Testis (tissue), 2 donors: ENCODE results near the gene EDA.

Source experiments
- POLR2A ChIP-seq: fragments of 450-650 bp; IDR thresholded peaks from one replicate; pipeline ENCODE4 v1.6.1; 2017; ENCODE audit warnings: antibody characterized with exemption, mild to moderate bottlenecking, moderate library complexity
- TF ChIP-seq, protein P1 (sequence below), 3 experiments: fragments of 450-650 bp in 2 of 3; fragments of 200-600 bp in 1 of 3; sonication (generic) in 1 of 3; IDR thresholded peaks; one replicate each; pipeline ENCODE4 v1.5.1; 2016 to 2019; ENCODE audit warnings: antibody characterized with exemption in 3 of 3, mild to moderate bottlenecking in 2 of 3, moderate library complexity in 1 of 3

DNA sequence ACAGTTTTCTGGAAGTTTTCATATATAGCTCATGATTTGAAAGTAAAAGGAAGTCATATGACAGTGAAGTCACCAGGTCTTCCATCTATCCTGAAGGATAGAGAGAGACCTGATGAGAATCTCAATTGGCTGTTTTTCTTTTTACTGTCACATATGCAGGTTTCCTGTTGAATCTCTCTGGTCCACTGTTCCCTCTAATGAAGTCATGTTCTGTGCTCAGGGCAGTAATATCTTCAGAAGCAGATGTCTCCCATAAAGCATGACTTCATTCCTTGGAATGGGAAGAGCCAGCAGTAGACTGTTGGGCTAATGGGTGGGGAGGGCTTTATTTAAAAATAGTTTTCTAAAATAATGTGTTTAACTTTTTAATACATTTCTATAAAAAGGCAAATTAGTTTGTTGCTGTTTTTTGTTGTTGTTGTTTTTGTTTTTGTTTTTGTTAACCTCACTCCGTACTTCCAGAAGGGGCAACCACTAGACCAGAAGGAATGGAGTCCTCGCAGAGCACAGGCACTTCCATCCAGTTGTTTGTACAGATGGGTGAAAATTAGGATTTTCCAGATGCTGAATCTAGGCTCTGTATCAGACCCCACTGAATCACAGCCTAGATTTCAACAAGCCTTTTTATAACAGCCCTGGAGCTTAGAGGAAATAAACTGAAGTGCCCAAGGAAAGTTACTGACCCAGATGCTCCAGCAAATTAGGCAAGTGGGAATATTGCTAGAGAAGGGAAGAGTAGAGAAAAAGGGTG lies 379.6 kb downstream of the EDA start:
- TF ChIP-seq, protein P1, sequence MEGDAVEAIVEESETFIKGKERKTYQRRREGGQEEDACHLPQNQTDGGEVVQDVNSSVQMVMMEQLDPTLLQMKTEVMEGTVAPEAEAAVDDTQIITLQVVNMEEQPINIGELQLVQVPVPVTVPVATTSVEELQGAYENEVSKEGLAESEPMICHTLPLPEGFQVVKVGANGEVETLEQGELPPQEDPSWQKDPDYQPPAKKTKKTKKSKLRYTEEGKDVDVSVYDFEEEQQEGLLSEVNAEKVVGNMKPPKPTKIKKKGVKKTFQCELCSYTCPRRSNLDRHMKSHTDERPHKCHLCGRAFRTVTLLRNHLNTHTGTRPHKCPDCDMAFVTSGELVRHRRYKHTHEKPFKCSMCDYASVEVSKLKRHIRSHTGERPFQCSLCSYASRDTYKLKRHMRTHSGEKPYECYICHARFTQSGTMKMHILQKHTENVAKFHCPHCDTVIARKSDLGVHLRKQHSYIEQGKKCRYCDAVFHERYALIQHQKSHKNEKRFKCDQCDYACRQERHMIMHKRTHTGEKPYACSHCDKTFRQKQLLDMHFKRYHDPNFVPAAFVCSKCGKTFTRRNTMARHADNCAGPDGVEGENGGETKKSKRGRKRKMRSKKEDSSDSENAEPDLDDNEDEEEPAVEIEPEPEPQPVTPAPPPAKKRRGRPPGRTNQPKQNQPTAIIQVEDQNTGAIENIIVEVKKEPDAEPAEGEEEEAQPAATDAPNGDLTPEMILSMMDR (IDR thresholded peaks at IDR 0.05) = no peak
- no peak for TF ChIP-seq POLR2A
